Measurements from ENCODE around the gene NLK. TPM values are rescaled to one million over a fixed set of nuclear protein-coding genes. Genes with fewer than 3 reads are reported as not detected.

NLK gene
- total and polyA plus RNA-seq, 2 of the 13 experiments (the other 11 are each of a cell fraction or from before 2014, with no cell fraction given) = 13.4 to 14.6 TPM

DNA sequence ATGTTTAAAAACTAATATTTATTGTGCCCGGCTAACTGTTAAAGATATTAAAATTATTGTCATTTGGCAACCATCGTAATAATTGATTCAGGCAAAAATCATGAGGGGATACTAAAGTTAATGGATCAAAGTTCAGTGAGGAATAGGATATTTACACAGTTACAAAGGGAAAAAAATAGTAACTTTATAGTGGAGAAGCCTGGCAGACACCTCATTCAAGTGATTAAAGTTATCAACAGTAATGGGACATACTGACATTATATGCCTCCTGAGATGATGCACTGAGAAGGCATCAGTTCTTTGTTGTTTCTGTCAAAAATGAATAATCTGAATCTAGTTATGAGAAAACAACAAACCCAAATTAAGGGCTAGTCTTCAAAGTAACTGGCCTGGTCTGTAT is 77.1 kb downstream of the NLK start:
- ATAC-seq = no peak
- no peaks in the 10 kb centered on the region for H3K79me2 ChIP-seq (ENCODE audit: insufficient read depth, low read length)
- CTCF ChIA-PET (ENCODE audit: low intra/inter-chr PET ratio, low total read pairs) = no interaction called here

More for the DNA sequence above, 77.1 kb downstream of the NLK start:
- no peak overlapping the region for H2AFZ ChIP-seq (ENCODE audit: low read length)
- H4K20me1 ChIP-seq (ENCODE audit: insufficient read depth, low read length) = no peaks in the 10 kb centered on the region
- POLR2A ChIA-PET = no interaction called here
- H3K27ac ChIP-seq (ENCODE audit: extremely low read length, insufficient read depth, low read length) = no peak overlapping the region
- intact Hi-C loops (cut with micrococcal nuclease; ENCODE audit: unreplicated experiment) (no loop called here), in situ Hi-C loops (cut with HindIII; ENCODE audit: extremely low pct_ligation_motif_present, low pct_unique_long_range_greater_than_20kb) (no loop called here)
- FAIRE-seq (no peak), DNase-seq (ENCODE audit: low spot score) (no peak)
- H3K4me1 ChIP-seq (ENCODE audit: insufficient read depth, low read length) = peaks cover under 1% of the 10 kb centered on the region; the same call in 1 of the 2 replicates
- no peak overlapping the region for H3K4me2 ChIP-seq (ENCODE audit: low read depth, low read length)
- H3K9me3 ChIP-seq (ENCODE audit: low read length) = no peaks in the 10 kb centered on the region
- no TSS peak for BruUV-seq (replicated peaks)
- H3K4me3 ChIP-seq (replicated peaks in 1 of 3; ENCODE audit: insufficient read depth in 1 of 3, low read depth in 2 of 3, low read length in 3 of 3) = no peak overlapping the region
- no peak overlapping the region for H3K9ac ChIP-seq (ENCODE audit: insufficient read depth, low read depth, low read length)
- TF ChIP-seq, protein P1, sequence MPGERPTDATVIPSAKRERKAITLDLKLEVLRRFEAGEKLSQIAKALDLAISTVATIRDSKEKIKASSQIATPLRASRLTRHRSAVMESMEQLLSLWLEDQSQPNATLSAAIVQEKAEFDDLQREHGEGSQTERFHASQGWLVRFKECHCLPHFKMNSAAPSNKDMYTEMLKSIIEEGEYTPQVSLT (CRISPR knock-in tag; IDR thresholded peaks at IDR 0.05; ENCODE audit: borderline replicate concordance, low read depth) = no peak
- TF ChIP-seq ZNF274 (CRISPR knock-in tag; IDR thresholded peaks at IDR 0.05) (no peak), ATRX (CRISPR knock-in tag; IDR thresholded peaks at IDR 0.05; ENCODE audit: borderline replicate concordance) (no peak), GPN1 (CRISPR knock-in tag; IDR thresholded peaks at IDR 0.05; ENCODE audit: borderline replicate concordance) (no peak)
- TF ChIP-seq, protein P2, sequence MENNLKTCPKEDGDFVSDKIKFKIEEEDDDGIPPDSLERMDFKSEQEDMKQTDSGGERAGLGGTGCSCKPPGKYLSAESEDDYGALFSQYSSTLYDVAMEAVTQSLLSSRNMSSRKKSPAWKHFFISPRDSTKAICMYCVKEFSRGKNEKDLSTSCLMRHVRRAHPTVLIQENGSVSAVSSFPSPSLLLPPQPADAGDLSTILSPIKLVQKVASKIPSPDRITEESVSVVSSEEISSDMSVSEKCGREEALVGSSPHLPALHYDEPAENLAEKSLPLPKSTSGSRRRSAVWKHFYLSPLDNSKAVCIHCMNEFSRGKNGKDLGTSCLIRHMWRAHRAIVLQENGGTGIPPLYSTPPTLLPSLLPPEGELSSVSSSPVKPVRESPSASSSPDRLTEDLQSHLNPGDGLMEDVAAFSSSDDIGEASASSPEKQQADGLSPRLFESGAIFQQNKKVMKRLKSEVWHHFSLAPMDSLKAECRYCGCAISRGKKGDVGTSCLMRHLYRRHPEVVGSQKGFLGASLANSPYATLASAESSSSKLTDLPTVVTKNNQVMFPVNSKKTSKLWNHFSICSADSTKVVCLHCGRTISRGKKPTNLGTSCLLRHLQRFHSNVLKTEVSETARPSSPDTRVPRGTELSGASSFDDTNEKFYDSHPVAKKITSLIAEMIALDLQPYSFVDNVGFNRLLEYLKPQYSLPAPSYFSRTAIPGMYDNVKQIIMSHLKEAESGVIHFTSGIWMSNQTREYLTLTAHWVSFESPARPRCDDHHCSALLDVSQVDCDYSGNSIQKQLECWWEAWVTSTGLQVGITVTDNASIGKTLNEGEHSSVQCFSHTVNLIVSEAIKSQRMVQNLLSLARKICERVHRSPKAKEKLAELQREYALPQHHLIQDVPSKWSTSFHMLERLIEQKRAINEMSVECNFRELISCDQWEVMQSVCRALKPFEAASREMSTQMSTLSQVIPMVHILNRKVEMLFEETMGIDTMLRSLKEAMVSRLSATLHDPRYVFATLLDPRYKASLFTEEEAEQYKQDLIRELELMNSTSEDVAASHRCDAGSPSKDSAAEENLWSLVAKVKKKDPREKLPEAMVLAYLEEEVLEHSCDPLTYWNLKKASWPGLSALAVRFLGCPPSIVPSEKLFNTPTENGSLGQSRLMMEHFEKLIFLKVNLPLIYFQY (CRISPR knock-in tag; IDR thresholded peaks at IDR 0.05; ENCODE audit: borderline replicate concordance) = no peak
- TF ChIP-seq, protein P3, sequence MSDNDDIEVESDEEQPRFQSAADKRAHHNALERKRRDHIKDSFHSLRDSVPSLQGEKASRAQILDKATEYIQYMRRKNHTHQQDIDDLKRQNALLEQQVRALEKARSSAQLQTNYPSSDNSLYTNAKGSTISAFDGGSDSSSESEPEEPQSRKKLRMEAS (IDR thresholded peaks at IDR 0.05) = no peak
- WGBS (ENCODE audit: low lambda C conversion rate) = 95% methylated on average over 2 of the region's 2 CpGs
- H3K27me3 ChIP-seq (ENCODE audit: control insufficient read depth in 1 of 2, insufficient read depth in 2 of 2, low read length in 2 of 2) = no peaks in the 10 kb centered on the region
- H3K36me3 ChIP-seq (replicated peaks in 1 of 2; ENCODE audit: control insufficient read depth in 1 of 2, insufficient read depth in 2 of 2, low read length in 2 of 2) = no peaks in the 10 kb centered on the region; a peak in 1 of 5 replicates
